ENCODE results near the gene MRPL52. TPM values are rescaled to one million over a fixed set of nuclear protein-coding genes. Genes with fewer than 3 reads are reported as not detected.

MRPL52 gene
- 135 to 197 TPM (median 194 TPM) in 5 replicates for total RNA-seq (2022; extraction: Qiagen RNA extraction; ENCODE audit: low read depth)

GRCh38 chr14:22829661-22830442, at the start of gene MRPL52:
TSS of gene MRPL52 (plus strand) at chr14:22829887. CDS start at chr14:22829913, 26 bp downstream.

GRCh38 chr14:22814941-22815713, 14.6 kb upstream of the MRPL52 start, which contains the start of gene SLC7A7:
TSS of gene SLC7A7 (minus strand) at chr14:22815435. CDS start at chr14:22813398, 2,037 bp downstream.

GRCh38 chr14:22836301-22837113, 6.8 kb downstream of the MRPL52 start, which contains the start of gene MMP14:
TSS of gene MMP14 (plus strand) at chr14:22836585. CDS start at chr14:22836818, 233 bp downstream.

GRCh38 chr14:22871224-22872032, 41.7 kb downstream of the MRPL52 start, which contains the start of gene LRP10:
TSS of gene LRP10 (plus strand) at chr14:22871740. CDS start at chr14:22872304, 564 bp downstream.

GRCh38 chr14:22883173-22883976, 53.7 kb downstream of the MRPL52 start, which contains the start of gene REM2:
TSS of gene REM2 (plus strand) at chr14:22883222. CDS start at chr14:22883288, 66 bp downstream.

Other genes starting within 250 kb of the MRPL52 start
- 335 to 371 TPM (median 366 TPM) in 5 replicates for gene DAD1, start 240.7 kb upstream of the MRPL52 start, total RNA-seq (2022; extraction: Qiagen RNA extraction; ENCODE audit: low read depth)
- gene ABHD4, start 231.6 kb upstream of the MRPL52 start, total RNA-seq (2022; extraction: Qiagen RNA extraction; ENCODE audit: low read depth): 53.9 to 57.4 TPM (median 56.0 TPM) in 5 replicates
- gene OR6J1, start 185.5 kb upstream of the MRPL52 start, total RNA-seq (2022; extraction: Qiagen RNA extraction; ENCODE audit: low read depth): not detected in 5 replicates
- gene OXA1L, start 63.2 kb upstream of the MRPL52 start, total RNA-seq (2022; extraction: Qiagen RNA extraction; ENCODE audit: low read depth): 152 to 169 TPM (median 161 TPM) in 5 replicates
- 9.8 to 19.1 TPM (median 12.0 TPM) in 5 replicates for gene SLC7A7, start 14.5 kb upstream of the MRPL52 start, total RNA-seq (2022; extraction: Qiagen RNA extraction; ENCODE audit: low read depth)
- gene MMP14, start 6.7 kb downstream of the MRPL52 start, total RNA-seq (2022; extraction: Qiagen RNA extraction; ENCODE audit: low read depth): 0.52 to 1.3 TPM (median 0.75 TPM) in 5 replicates
- gene LRP10, start 41.9 kb downstream of the MRPL52 start, total RNA-seq (2022; extraction: Qiagen RNA extraction; ENCODE audit: low read depth): 74.7 to 82.6 TPM (median 81.9 TPM) in 5 replicates
- 0.29 to 0.46 TPM (median 0.39 TPM) in 5 replicates for gene REM2, start 53.3 kb downstream of the MRPL52 start, total RNA-seq (2022; extraction: Qiagen RNA extraction; ENCODE audit: low read depth)
- 63.1 to 66.7 TPM (median 65.4 TPM) in 5 replicates for gene RBM23, start 89.3 kb downstream of the MRPL52 start, total RNA-seq (2022; extraction: Qiagen RNA extraction; ENCODE audit: low read depth)
- 109 to 127 TPM (median 119 TPM) in 5 replicates for gene PRMT5, start 99.5 kb downstream of the MRPL52 start, total RNA-seq (2022; extraction: Qiagen RNA extraction; ENCODE audit: low read depth)
- gene HAUS4, start 127.2 kb downstream of the MRPL52 start, total RNA-seq (2022; extraction: Qiagen RNA extraction; ENCODE audit: low read depth): 34.8 to 39.4 TPM (median 36.3 TPM) in 5 replicates
- 36.4 to 45.2 TPM (median 40.3 TPM) in 5 replicates for gene AJUBA, start 152.7 kb downstream of the MRPL52 start, total RNA-seq (2022; extraction: Qiagen RNA extraction; ENCODE audit: low read depth)
- 3.0 to 4.1 TPM (median 3.3 TPM) in 5 replicates for gene C14orf93, start 180.3 kb downstream of the MRPL52 start, total RNA-seq (2022; extraction: Qiagen RNA extraction; ENCODE audit: low read depth)
- gene PSMB5, start 205.0 kb downstream of the MRPL52 start, total RNA-seq (2022; extraction: Qiagen RNA extraction; ENCODE audit: low read depth): 296 to 345 TPM (median 321 TPM) in 5 replicates
- not detected in 5 replicates for gene PSMB11, start 212.3 kb downstream of the MRPL52 start, total RNA-seq (2022; extraction: Qiagen RNA extraction; ENCODE audit: low read depth)
- gene CDH24, start 227.6 kb downstream of the MRPL52 start, total RNA-seq (2022; extraction: Qiagen RNA extraction; ENCODE audit: low read depth): 3.4 to 6.1 TPM (median 4.9 TPM) in 5 replicates

Data from A549 treated with DMSO at 1 μM for 4 hours (cell line).